Ascending aorta (tissue), 2 donors: ENCODE measurements around the gene PLCB1. TPM values are rescaled to one million over a fixed set of nuclear protein-coding genes. Genes with fewer than 3 reads are reported as not detected.

ENCODE experiments used
- DNase-seq, 2 donors: peaks; one replicate each; pipeline ENCODE4 v3.0.0-alpha.2; 2019; ENCODE audit warnings: low spot score in 2 of 2
- H3K27ac ChIP-seq, 2 donors: fragments of 200-600 bp; sonication (generic); one replicate each; pipeline ENCODE4 v1.5.1; 2016 to 2017; ENCODE audit warnings: mild to moderate bottlenecking in 1 of 2
- H3K27me3 ChIP-seq: fragments of 200-600 bp; sonication (generic); one replicate; pipeline ENCODE4 v1.5.1; 2017
- H3K36me3 ChIP-seq, 2 donors: fragments of 200-600 bp; sonication (generic); one replicate each; pipeline ENCODE4 v1.5.1; 2016
- H3K4me1 ChIP-seq, 2 donors: fragments of 200-600 bp; sonication (generic); one replicate each; pipeline ENCODE4 v1.5.1; 2016 to 2017; ENCODE audit warnings: mild to moderate bottlenecking in 1 of 2
- H3K4me3 ChIP-seq, 2 donors: fragments of 200-600 bp; sonication (generic); one replicate each; pipeline ENCODE4 v1.5.1; 2016 to 2017; ENCODE audit warnings: mild to moderate bottlenecking in 1 of 2
- H3K9me3 ChIP-seq, 2 donors: fragments of 200-600 bp; sonication (generic); one replicate each; pipeline ENCODE4 v1.5.1; 2016
- intact Hi-C: fragments of 100-400 bp; cut with DNase I; formaldehyde crosslinking; loops from one replicate; pipeline ENCODE4 v1.15.1; 2023
- total RNA-seq: library from RNA; depleted of rRNA; stranded (reverse); fragments of >200 nt; gene quantifications from one replicate; pipeline ENCODE4 v1.1.0, GENCODE V29; 2016
- TF ChIP-seq, protein P1 (sequence below), 3 experiments: fragments of 200-600 bp in 2 of 3; fragments of 450-650 bp in 1 of 3; sonication (generic) in 2 of 3; IDR thresholded peaks; one replicate each; pipeline ENCODE4 v1.5.1; 2016 to 2019; ENCODE audit warnings: antibody characterized with exemption in 3 of 3, mild to moderate bottlenecking in 1 of 3, moderate library complexity in 1 of 3

The PLCB1 gene
- total RNA-seq, 1 donor from 2014 or later = 22.9 TPM

DNA sequence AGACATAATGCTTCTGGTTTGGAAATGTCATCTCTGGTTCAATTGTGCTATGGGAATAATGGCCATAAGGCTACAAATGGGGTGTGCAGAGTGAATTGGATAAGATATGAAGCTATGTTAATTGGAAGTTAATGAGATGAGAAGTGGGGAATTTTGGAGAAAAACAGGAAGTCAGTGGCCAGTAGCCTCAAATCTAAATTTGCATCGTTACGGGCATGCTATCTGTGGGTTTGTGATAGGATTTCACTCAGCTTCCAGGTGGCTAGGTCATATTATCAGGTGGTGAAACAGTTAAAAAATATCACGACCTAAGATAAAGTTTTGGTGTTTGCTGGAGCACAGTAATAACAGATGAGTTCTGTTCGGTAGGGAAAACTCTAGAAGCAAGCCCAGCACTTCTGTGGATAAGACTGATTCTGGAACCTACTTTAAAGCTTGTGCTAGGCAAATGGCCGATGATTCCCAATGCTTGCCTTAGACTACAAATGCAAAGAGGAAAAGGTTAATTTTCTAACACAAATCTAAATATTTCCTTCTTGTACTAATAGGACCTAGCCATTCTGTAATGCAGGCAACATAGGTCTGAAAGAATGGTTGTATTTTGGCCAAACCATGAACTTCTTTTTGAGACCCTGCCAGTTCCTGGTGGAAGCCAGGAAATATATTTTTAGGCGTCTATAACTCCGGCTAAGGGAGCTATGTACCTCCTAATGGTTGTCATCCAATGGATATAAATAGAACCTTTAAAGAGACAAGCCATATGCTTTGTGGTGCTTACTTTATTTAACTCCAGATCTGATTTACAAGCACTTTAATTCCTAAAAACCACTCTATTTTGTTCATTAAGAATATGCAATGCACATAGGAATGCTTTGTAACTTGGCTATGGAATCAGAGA is 111.0 kb downstream of the PLCB1 start:
- Histone ChIP-seq H3K9me3 (no peaks in the 10 kb centered on the region), H3K27me3 (no peaks in the 10 kb centered on the region), H3K27ac (no peak overlapping the region), H3K4me1 (no peaks in the 10 kb centered on the region), H3K4me3 (no peak overlapping the region), H3K36me3 (no peaks in the 10 kb centered on the region)
- TF ChIP-seq, protein P1, sequence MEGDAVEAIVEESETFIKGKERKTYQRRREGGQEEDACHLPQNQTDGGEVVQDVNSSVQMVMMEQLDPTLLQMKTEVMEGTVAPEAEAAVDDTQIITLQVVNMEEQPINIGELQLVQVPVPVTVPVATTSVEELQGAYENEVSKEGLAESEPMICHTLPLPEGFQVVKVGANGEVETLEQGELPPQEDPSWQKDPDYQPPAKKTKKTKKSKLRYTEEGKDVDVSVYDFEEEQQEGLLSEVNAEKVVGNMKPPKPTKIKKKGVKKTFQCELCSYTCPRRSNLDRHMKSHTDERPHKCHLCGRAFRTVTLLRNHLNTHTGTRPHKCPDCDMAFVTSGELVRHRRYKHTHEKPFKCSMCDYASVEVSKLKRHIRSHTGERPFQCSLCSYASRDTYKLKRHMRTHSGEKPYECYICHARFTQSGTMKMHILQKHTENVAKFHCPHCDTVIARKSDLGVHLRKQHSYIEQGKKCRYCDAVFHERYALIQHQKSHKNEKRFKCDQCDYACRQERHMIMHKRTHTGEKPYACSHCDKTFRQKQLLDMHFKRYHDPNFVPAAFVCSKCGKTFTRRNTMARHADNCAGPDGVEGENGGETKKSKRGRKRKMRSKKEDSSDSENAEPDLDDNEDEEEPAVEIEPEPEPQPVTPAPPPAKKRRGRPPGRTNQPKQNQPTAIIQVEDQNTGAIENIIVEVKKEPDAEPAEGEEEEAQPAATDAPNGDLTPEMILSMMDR (IDR thresholded peaks at IDR 0.05) = no peak
- no peak for DNase-seq
- intact Hi-C loops = no loop called here

DNA sequence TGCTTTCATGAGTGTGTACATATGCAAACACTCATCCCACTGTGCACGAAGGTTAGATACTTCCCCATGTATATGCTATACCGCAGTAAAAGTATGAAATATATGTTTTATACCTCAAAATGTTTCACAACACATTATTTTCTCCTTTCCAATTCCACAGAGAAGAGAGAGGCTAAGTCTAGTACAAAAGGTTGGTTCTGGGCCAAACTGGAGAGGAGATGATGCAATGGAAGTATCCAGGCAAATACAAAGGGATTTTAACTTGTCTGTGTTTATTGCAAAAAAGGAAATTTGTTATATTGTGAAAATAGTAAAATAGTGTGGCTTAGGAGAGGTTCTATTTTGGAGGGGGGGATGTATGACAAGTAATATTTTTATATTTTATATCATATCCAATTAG is 112.6 kb downstream of the PLCB1 start:
- H3K4me3 ChIP-seq = no peak overlapping the region
- TF ChIP-seq, protein P1 (IDR thresholded peaks at IDR 0.05) = no peak
- no peaks in the 10 kb centered on the region for H3K36me3 ChIP-seq
- no peaks in the 10 kb centered on the region for H3K9me3 ChIP-seq
- intact Hi-C loops = no loop called here
- no peaks in the 10 kb centered on the region for H3K4me1 ChIP-seq
- H3K27me3 ChIP-seq = no peaks in the 10 kb centered on the region
- no peak for DNase-seq
- no peak overlapping the region for H3K27ac ChIP-seq

- H3K27ac ChIP-seq = no peak overlapping the region
- no peaks in the 10 kb centered on the region for H3K9me3 ChIP-seq
- H3K36me3 ChIP-seq = no peaks in the 10 kb centered on the region
- TF ChIP-seq, protein P1 (IDR thresholded peaks at IDR 0.05) = no peak
- no peak for DNase-seq
- no peaks in the 10 kb centered on the region for H3K27me3 ChIP-seq
- no peak overlapping the region for H3K4me3 ChIP-seq
- intact Hi-C loops = no loop called here
- H3K4me1 ChIP-seq = no peaks in the 10 kb centered on the region
Measured at GRCh38 chr20:8246153-8246552, 114.1 kb downstream of the PLCB1 start.

DNA sequence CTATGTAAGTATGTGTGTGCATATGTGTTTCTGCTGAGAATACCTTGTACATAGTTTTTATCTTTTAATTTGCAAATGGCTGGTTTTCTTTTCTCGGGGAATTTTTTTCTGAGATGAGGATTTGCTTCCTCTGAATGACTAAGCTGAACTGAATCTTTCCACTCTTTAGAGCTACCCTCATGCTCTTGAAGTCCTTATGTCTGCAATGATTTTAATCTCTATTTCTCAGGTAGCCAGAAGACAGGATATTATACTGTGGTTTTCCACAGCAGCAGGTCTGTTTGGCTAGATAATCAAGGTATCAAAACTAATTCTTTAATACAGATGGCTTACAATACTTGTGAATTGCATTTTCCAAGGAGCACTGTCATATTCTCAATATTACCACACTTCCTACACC is 114.7 kb downstream of the PLCB1 start:
- H3K27me3 ChIP-seq = no peaks in the 10 kb centered on the region
- no peaks in the 10 kb centered on the region for H3K4me1 ChIP-seq
- intact Hi-C loops = no loop called here
- no peak for DNase-seq
- H3K36me3 ChIP-seq = no peaks in the 10 kb centered on the region
- no peaks in the 10 kb centered on the region for H3K9me3 ChIP-seq
- TF ChIP-seq, protein P1 (IDR thresholded peaks at IDR 0.05) = no peak
- no peak overlapping the region for H3K27ac ChIP-seq
- no peak overlapping the region for H3K4me3 ChIP-seq

- Histone ChIP-seq H3K27ac (no peak overlapping the region), H3K4me1 (no peaks in the 10 kb centered on the region), H3K36me3 (no peaks in the 10 kb centered on the region), H3K4me3 (no peak overlapping the region), H3K9me3 (no peaks in the 10 kb centered on the region), H3K27me3 (no peaks in the 10 kb centered on the region)
- no peak for DNase-seq
- intact Hi-C loops = no loop called here
- TF ChIP-seq, protein P1 (IDR thresholded peaks at IDR 0.05) = no peak
Measured at GRCh38 chr20:8248051-8248450, 116.0 kb downstream of the PLCB1 start.
